Cardiac muscle cell (in vitro differentiated cells and primary cell): ENCODE measurements around the gene PWWP3B. TPM values are rescaled to one million over a fixed set of nuclear protein-coding genes. Genes with fewer than 3 reads are reported as not detected.
"Not testable (repeated sequence)": the region's sequence is repeated elsewhere in the genome, so short reads cannot be mapped to it uniquely, and the experiment has no call there.

Source experiments
- DNase-seq, 2 donors: peaks; one replicate each; pipeline versions ENCODE4 v3.0.0 to v3.0.0-alpha.2; 2010 to 2017; ENCODE audit warnings: low read depth in 1 of 2, low spot score in 1 of 2
- H3K27ac ChIP-seq: fragments of 200-600 bp; sonication (generic); 2 replicates; pipeline ENCODE4 v1.5.1; 2016
- H3K27me3 ChIP-seq: fragments of 200-600 bp; sonication (generic); 2 replicates; pipeline ENCODE4 v1.6.0; 2016; ENCODE audit warnings: control low read depth
- H3K36me3 ChIP-seq: fragments of 200-600 bp; sonication (generic); 2 replicates; pipeline ENCODE4 v1.5.1; 2016; ENCODE audit warnings: control low read depth
- H3K4me1 ChIP-seq: fragments of 200-600 bp; sonication (generic); 2 replicates; pipeline ENCODE4 v1.8.1; 2017; ENCODE audit warnings: low read depth, mild to moderate bottlenecking, mixed run types
- H3K4me3 ChIP-seq: fragments of 200-600 bp; sonication (generic); 2 replicates; pipeline ENCODE4 v1.5.1; 2016; ENCODE audit warnings: mild to moderate bottlenecking
- H3K9me3 ChIP-seq: fragments of 200-600 bp; sonication (generic); 2 replicates; pipeline ENCODE4 v1.5.1; 2017; ENCODE audit warnings: low read depth, mild to moderate bottlenecking, control low read depth
- CTCF ChIP-seq: IDR thresholded peaks from 2 replicates; pipeline ENCODE4 v1.5.1; 2012; ENCODE audit warnings: low read depth, mild to moderate bottlenecking, low read length
- polyA plus RNA-seq: library from polyadenylated mRNA; unstranded; fragments of >200 nt; fragmentation: Nextera tagmentation; extraction: Ambion mirVana; gene quantifications from 2 replicates; pipeline ENCODE4 v1.2.1, GENCODE V29; 2016
- total RNA-seq: library from RNA; depleted of rRNA; stranded (reverse); fragments of >200 nt; gene quantifications from 2 replicates; pipeline ENCODE4 v1.2.3, GENCODE V29; 2016

The PWWP3B gene
- total and polyA plus RNA-seq, 2 experiments from 2014 or later, result 19.2 to 25.3 TPM

- Histone ChIP-seq H3K4me3 (no peak overlapping the region), H3K36me3 (no peaks in the 10 kb centered on the region), H3K4me1 (no peaks in the 10 kb centered on the region), H3K27ac (no peak overlapping the region), H3K27me3 (no peaks in the 10 kb centered on the region), H3K9me3 (no peaks in the 10 kb centered on the region)
- DNase-seq, result peak; percentile 46 to 49
- peak; percentile 53 for TF ChIP-seq CTCF
Measured at GRCh38 chrX:106170318-106170717, 2.2 kb downstream of the PWWP3B start.

- no peak for DNase-seq
- H3K36me3 ChIP-seq, result no peaks in the 10 kb centered on the region
- no peaks in the 10 kb centered on the region for H3K9me3 ChIP-seq
Measured at GRCh38 chrX:106171293-106171820, 3.3 kb downstream of the PWWP3B start.

GRCh38 chrX:106177106-106177981 is 9.2 kb downstream of the PWWP3B start:
- Histone ChIP-seq H3K4me1 (peaks cover 9% of the 10 kb centered on the region), H3K27me3 (no peaks in the 10 kb centered on the region), H3K9me3 (no peaks in the 10 kb centered on the region), H3K36me3 (no peaks in the 10 kb centered on the region), H3K4me3 (peak overlapping the region; percentile 49), H3K27ac (peak overlapping the region; percentile 90)
- peak; percentile 87 to 93 for DNase-seq
- no peak for TF ChIP-seq CTCF

More at GRCh38 chrX:106171293-106171820, 3.3 kb downstream of the PWWP3B start:
- Histone ChIP-seq H3K4me3 (no peak overlapping the region), H3K27ac (no peak overlapping the region), H3K27me3 (no peaks in the 10 kb centered on the region), H3K4me1 (no peaks in the 10 kb centered on the region)
- no peak for TF ChIP-seq CTCF

GRCh38 chrX:106177982-106178321 is 9.8 kb downstream of the PWWP3B start:
- H3K27me3 ChIP-seq, result no peaks in the 10 kb centered on the region
- no peak for TF ChIP-seq CTCF
- H3K4me1 ChIP-seq, result peaks cover 9% of the 10 kb centered on the region
- H3K9me3 ChIP-seq, result no peaks in the 10 kb centered on the region
- no peaks in the 10 kb centered on the region for H3K36me3 ChIP-seq
- DNase-seq, result peak; percentile 13 to 26
- H3K27ac ChIP-seq, result peak overlapping the region; percentile 90
- H3K4me3 ChIP-seq, result peak overlapping the region; percentile 49

GRCh38 chrX:106178826-106179225 is 10.7 kb downstream of the PWWP3B start:
- H3K4me1 ChIP-seq, result peaks cover 9% of the 10 kb centered on the region
- TF ChIP-seq CTCF, result peak; percentile 18
- H3K27ac ChIP-seq, result no peak overlapping the region
- H3K4me3 ChIP-seq, result peak overlapping the region; percentile 49
- no peaks in the 10 kb centered on the region for H3K9me3 ChIP-seq
- no peaks in the 10 kb centered on the region for H3K27me3 ChIP-seq
- no peaks in the 10 kb centered on the region for H3K36me3 ChIP-seq
- DNase-seq, result peak in 1 of 2 donors; percentile 57

GRCh38 chrX:106183685-106184084 is 15.6 kb downstream of the PWWP3B start:
- H3K27ac ChIP-seq, H3K27me3 ChIP-seq, H3K36me3 ChIP-seq, DNase-seq, H3K4me3 ChIP-seq, H3K9me3 ChIP-seq, H3K4me1 ChIP-seq: not testable (repeated sequence)
